Measurements from ENCODE around the gene PHACTR1. TPM values are rescaled to one million over a fixed set of nuclear protein-coding genes. Genes with fewer than 3 reads are reported as not detected.

PHACTR1 gene
- total RNA-seq, 1 experiment from 2014 or later, result 0.05 TPM

DNA sequence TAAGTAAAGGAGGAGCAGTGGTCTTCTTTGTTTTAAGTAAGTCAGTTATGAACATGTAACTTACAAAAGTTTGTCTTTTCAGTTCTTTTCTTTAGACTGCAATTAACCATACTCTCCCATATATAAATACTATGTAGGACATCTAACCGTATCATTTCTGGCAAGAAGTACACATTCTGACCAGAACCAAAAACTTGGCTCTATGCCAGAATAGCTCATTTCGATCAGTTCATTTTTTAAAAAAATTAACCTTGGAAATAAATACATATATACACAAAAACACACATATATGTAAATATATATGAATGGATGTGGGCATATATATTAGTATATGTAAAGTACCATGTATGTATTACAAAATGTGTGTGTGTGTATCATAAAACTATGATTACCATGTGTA is 145.0 kb downstream of the PHACTR1 start:
- 0 out of 2 replicates have a peak, but pooled peaks cover 1% of the 10 kb centered on the region for H3K27me3 ChIP-seq (ENCODE audit: control insufficient read depth, insufficient read depth, low read length)
- no peaks in the 10 kb centered on the region for H3K9me3 ChIP-seq (ENCODE audit: control insufficient read depth, insufficient read depth, low read depth, low read length)
- ATAC-seq (no peak), DNase-seq (ENCODE audit: low read depth, low spot score) (no peak)
- H3K4me3 ChIP-seq (ENCODE audit: low read depth in 2 of 2, low read length in 2 of 2), result no peak overlapping the region
- no peaks in the 10 kb centered on the region for H3K4me1 ChIP-seq (ENCODE audit: control insufficient read depth, insufficient read depth, low read length)
- no TSS peak for BruUV-seq (replicated peaks)
- H3K36me3 ChIP-seq (ENCODE audit: control insufficient read depth, insufficient read depth, low read length), result no peaks in the 10 kb centered on the region
- in situ Hi-C loops (cut with HindIII; ENCODE audit: low pct_unique_long_range_greater_than_20kb, low sequenced_read_pairs) (no loop called here), intact Hi-C loops (cut with micrococcal nuclease; ENCODE audit: unreplicated experiment) (no loop called here)
- no peak for TF ChIP-seq TCF7L2 (IDR thresholded peaks at IDR 0.05; ENCODE audit: low read depth, low read length)
- no peak for TF ChIP-seq POLR2AphosphoS5 (IDR thresholded peaks at IDR 0.05; ENCODE audit: low read depth, low read length)
- no peak for TF ChIP-seq SIN3A (IDR thresholded peaks at IDR 0.05; ENCODE audit: borderline replicate concordance, insufficient read depth, low read depth, low read length)
- TF ChIP-seq, protein P1, sequence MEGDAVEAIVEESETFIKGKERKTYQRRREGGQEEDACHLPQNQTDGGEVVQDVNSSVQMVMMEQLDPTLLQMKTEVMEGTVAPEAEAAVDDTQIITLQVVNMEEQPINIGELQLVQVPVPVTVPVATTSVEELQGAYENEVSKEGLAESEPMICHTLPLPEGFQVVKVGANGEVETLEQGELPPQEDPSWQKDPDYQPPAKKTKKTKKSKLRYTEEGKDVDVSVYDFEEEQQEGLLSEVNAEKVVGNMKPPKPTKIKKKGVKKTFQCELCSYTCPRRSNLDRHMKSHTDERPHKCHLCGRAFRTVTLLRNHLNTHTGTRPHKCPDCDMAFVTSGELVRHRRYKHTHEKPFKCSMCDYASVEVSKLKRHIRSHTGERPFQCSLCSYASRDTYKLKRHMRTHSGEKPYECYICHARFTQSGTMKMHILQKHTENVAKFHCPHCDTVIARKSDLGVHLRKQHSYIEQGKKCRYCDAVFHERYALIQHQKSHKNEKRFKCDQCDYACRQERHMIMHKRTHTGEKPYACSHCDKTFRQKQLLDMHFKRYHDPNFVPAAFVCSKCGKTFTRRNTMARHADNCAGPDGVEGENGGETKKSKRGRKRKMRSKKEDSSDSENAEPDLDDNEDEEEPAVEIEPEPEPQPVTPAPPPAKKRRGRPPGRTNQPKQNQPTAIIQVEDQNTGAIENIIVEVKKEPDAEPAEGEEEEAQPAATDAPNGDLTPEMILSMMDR (IDR thresholded peaks at IDR 0.05), result no peak
- TF ChIP-seq REST (IDR thresholded peaks at IDR 0.05; ENCODE audit: insufficient read depth in 1 of 2, low read depth in 2 of 2, low read length in 1 of 2), result no peak
- CTCF ChIA-PET, result no interaction called here
- POLR2A ChIA-PET, result no interaction called here
- no peak overlapping the region for H3K27ac ChIP-seq (ENCODE audit: low read length)

- no peak for DNase-seq (ENCODE audit: low read depth, low spot score)
- Histone ChIP-seq H3K4me1 (ENCODE audit: control insufficient read depth, insufficient read depth, low read length) (no peaks in the 10 kb centered on the region), H3K4me3 (ENCODE audit: low read depth in 2 of 2, low read length in 2 of 2) (no peak overlapping the region), H3K27me3 (ENCODE audit: control insufficient read depth, insufficient read depth, low read length) (0 out of 2 replicates have a peak, but pooled peaks cover 4% of the 10 kb centered on the region), H3K27ac (ENCODE audit: low read length) (no peak overlapping the region), H3K9me3 (ENCODE audit: control insufficient read depth, insufficient read depth, low read depth, low read length) (no peaks in the 10 kb centered on the region), H3K36me3 (ENCODE audit: control insufficient read depth, insufficient read depth, low read length) (no peaks in the 10 kb centered on the region)
- POLR2A ChIA-PET, result no interaction called here
- no peak for TF ChIP-seq TCF7L2 (IDR thresholded peaks at IDR 0.05; ENCODE audit: low read depth, low read length)
- TF ChIP-seq REST (IDR thresholded peaks at IDR 0.05; ENCODE audit: insufficient read depth in 1 of 2, low read depth in 2 of 2, low read length in 1 of 2), result no peak
- no peak for TF ChIP-seq SIN3A (IDR thresholded peaks at IDR 0.05; ENCODE audit: borderline replicate concordance, insufficient read depth, low read depth, low read length)
- TF ChIP-seq POLR2AphosphoS5 (IDR thresholded peaks at IDR 0.05; ENCODE audit: low read depth, low read length), result no peak
- TF ChIP-seq, protein P1 (IDR thresholded peaks at IDR 0.05), result no peak
- in situ Hi-C loops (cut with HindIII; ENCODE audit: low pct_unique_long_range_greater_than_20kb, low sequenced_read_pairs) (no loop called here), intact Hi-C loops (cut with micrococcal nuclease; ENCODE audit: unreplicated experiment) (no loop called here)
- ATAC-seq, result no peak
- CTCF ChIA-PET, result no interaction called here
- BruUV-seq (replicated peaks), result no TSS peak
Measured at GRCh38 chr6:12865117-12865516, 148.6 kb downstream of the PHACTR1 start.
